DOHH2 (cell line): ENCODE data around the gene LDAH.
A peak's percentile ranks its signal among the peaks of the same experiment; 100 is the strongest.

Experiments used
- H3F3A ChIP-seq: fragments of 200-600 bp; sonication (generic), shearing (Covaris generic); 2 replicates; pipeline ENCODE4 v1.6.0; 2016; ENCODE audit warnings: antibody characterized with exemption, mild to moderate bottlenecking; ENCODE audit not compliant: control insufficient read depth, insufficient read depth
- H3K27ac ChIP-seq: fragments of 200-600 bp; sonication (generic); 2 replicates; pipeline ENCODE4 v1.5.1; 2014; ENCODE audit warnings: low read depth, mild to moderate bottlenecking, low read length, moderate library complexity
- H3K27me3 ChIP-seq: fragments of 200-600 bp; sonication (generic); 2 replicates; pipeline ENCODE4 v1.6.1; 2014; ENCODE audit warnings: mild to moderate bottlenecking, low read length, mixed read lengths; ENCODE audit not compliant: control insufficient read depth
- H3K36me3 ChIP-seq: fragments of 200-600 bp; sonication (generic); 2 replicates; pipeline ENCODE4 v1.6.1; 2014; ENCODE audit warnings: mild to moderate bottlenecking, low read length, moderate library complexity, mixed read lengths; ENCODE audit not compliant: control insufficient read depth
- H3K4me1 ChIP-seq: fragments of 200-600 bp; sonication (generic); 2 replicates; pipeline ENCODE4 v1.6.1; 2014; ENCODE audit warnings: mild to moderate bottlenecking, low read length, mixed read lengths; ENCODE audit not compliant: control insufficient read depth
- H3K4me2 ChIP-seq: fragments of 200-600 bp; sonication (generic); 2 replicates; pipeline ENCODE4 v1.6.0; 2014; ENCODE audit warnings: mild to moderate bottlenecking, low read length, moderate library complexity
- H3K4me3 ChIP-seq: fragments of 200-600 bp; sonication (generic); 2 replicates; pipeline ENCODE4 v1.5.1; 2014; ENCODE audit warnings: mild to moderate bottlenecking, low read length, mixed read lengths
- H3K79me2 ChIP-seq: fragments of 200-600 bp; sonication (generic); 2 replicates; pipeline ENCODE4 v1.6.1; 2014; ENCODE audit warnings: mild to moderate bottlenecking, low read length, mixed read lengths; ENCODE audit not compliant: control insufficient read depth
- H3K9me2 ChIP-seq: fragments of 200-600 bp; sonication (generic); replicated peaks from 2 replicates; pipeline ENCODE4 v1.6.1; 2014; ENCODE audit warnings: mild to moderate bottlenecking, low read length, mixed read lengths; ENCODE audit not compliant: control insufficient read depth
- H3K9me3 ChIP-seq: fragments of 200-600 bp; sonication (generic); 2 replicates; pipeline ENCODE4 v1.6.1; 2014; ENCODE audit warnings: antibody characterized with exemption, low read length, mixed read lengths; ENCODE audit not compliant: control insufficient read depth, insufficient read depth
- H4K20me1 ChIP-seq: fragments of 200-600 bp; sonication (generic); 2 replicates; pipeline ENCODE4 v1.6.0; 2014; ENCODE audit warnings: low read depth, mild to moderate bottlenecking, antibody characterized with exemption, low read length, moderate library complexity; ENCODE audit not compliant: control insufficient read depth, insufficient read depth
- CTCF ChIP-seq: fragments of 200-600 bp; sonication (generic); IDR thresholded peaks from one replicate; pipeline ENCODE4 v1.5.1; 2014; ENCODE audit warnings: antibody characterized with exemption, mild to moderate bottlenecking, low read depth, low read length; ENCODE audit not compliant: poor library complexity, severe bottlenecking
- EZH2phosphoT487 ChIP-seq: fragments of 200-600 bp; sonication (generic); IDR thresholded peaks from 2 replicates; pipeline ENCODE4 v1.6.1; 2017; ENCODE audit warnings: borderline replicate concordance, mild to moderate bottlenecking, antibody characterized with exemption, low read length, moderate library complexity, mixed read lengths

The LDAH gene

GRCh38 chr2:20666005-20666303, 156.9 kb downstream of the LDAH start:
- Histone ChIP-seq H3K79me2 (no peaks in the 10 kb centered on the region), H3K4me3 (peak overlapping the region; percentile 65), H3K9me2 (no peaks in the 10 kb centered on the region), H3K9me3 (no peaks in the 10 kb centered on the region), H3K4me1 (peaks cover 15% of the 10 kb centered on the region), H3K36me3 (no peaks in the 10 kb centered on the region), H3K27ac (no peak overlapping the region), H3K4me2 (peak overlapping the region; percentile 74), H3K27me3 (peaks cover 80% of the 10 kb centered on the region), H4K20me1 (no peaks in the 10 kb centered on the region), H3F3A (no peaks in the 10 kb centered on the region)
- TF ChIP-seq CTCF (no peak), EZH2phosphoT487 (no peak; the same call in 1 of the 2 replicates)

GRCh38 chr2:20665243-20666004, 157.5 kb downstream of the LDAH start:
- H3K36me3 ChIP-seq, result no peaks in the 10 kb centered on the region
- no peak overlapping the region for H3K27ac ChIP-seq
- H3K27me3 ChIP-seq, result peaks cover 86% of the 10 kb centered on the region
- H3K79me2 ChIP-seq, result no peaks in the 10 kb centered on the region
- no peaks in the 10 kb centered on the region for H3K9me3 ChIP-seq
- no peaks in the 10 kb centered on the region for H3F3A ChIP-seq
- peak overlapping the region; percentile 74 for H3K4me2 ChIP-seq
- H3K4me1 ChIP-seq, result peaks cover 15% of the 10 kb centered on the region
- no peaks in the 10 kb centered on the region for H4K20me1 ChIP-seq
- peak overlapping the region; percentile 65 for H3K4me3 ChIP-seq
- H3K9me2 ChIP-seq, result no peaks in the 10 kb centered on the region
- TF ChIP-seq EZH2phosphoT487 (peak; percentile 94; the same call in 1 of the 2 replicates), CTCF (no peak)

- H3K4me3 ChIP-seq, result no peak overlapping the region
- no peak overlapping the region for H3K4me2 ChIP-seq
- no peaks in the 10 kb centered on the region for H3K9me3 ChIP-seq
- no peak overlapping the region for H3K27ac ChIP-seq
- no peak for TF ChIP-seq CTCF
- TF ChIP-seq EZH2phosphoT487, result 0 out of 2 replicates have a peak, but pooled peaks have one; percentile 10
- no peaks in the 10 kb centered on the region for H3K79me2 ChIP-seq
- peaks cover 15% of the 10 kb centered on the region for H3K4me1 ChIP-seq
- no peaks in the 10 kb centered on the region for H3K36me3 ChIP-seq
- H4K20me1 ChIP-seq, result no peaks in the 10 kb centered on the region
- H3K9me2 ChIP-seq, result no peaks in the 10 kb centered on the region
- H3F3A ChIP-seq, result no peaks in the 10 kb centered on the region
- H3K27me3 ChIP-seq, result peaks cover 88% of the 10 kb centered on the region
Observed at GRCh38 chr2:20664431-20665242, 158.3 kb downstream of the LDAH start.
